GM10847 (cell line): ENCODE measurements around the gene JMJD8.

Source experiments
- POLR2A ChIP-seq: IDR thresholded peaks from 2 replicates; pipeline ENCODE4 v1.6.1; 2011; ENCODE audit not compliant: insufficient read length; ENCODE audit errors: extremely low read depth

The JMJD8 gene

GRCh38 chr16:715477-716199 is 31.5 kb upstream of the JMJD8 start:
- no peak for TF ChIP-seq POLR2A

GRCh38 chr16:714558-715476 is 30.7 kb upstream of the JMJD8 start, which contains the start of gene METRN:
METRN (plus strand) TSS chr16:715118; CDS start chr16:715290, 172 bp downstream.
- TF ChIP-seq POLR2A: no peak

GRCh38 chr16:714079-714478 is 29.9 kb upstream of the JMJD8 start:
- TF ChIP-seq POLR2A: no peak

GRCh38 chr16:711548-712320 is 27.6 kb upstream of the JMJD8 start:
- TF ChIP-seq POLR2A: no peak

- TF ChIP-seq POLR2A: no peak
Measured at GRCh38 chr16:711084-711483, 26.9 kb upstream of the JMJD8 start.

GRCh38 chr16:710500-711075 is 26.5 kb upstream of the JMJD8 start:
- no peak for TF ChIP-seq POLR2A

- TF ChIP-seq POLR2A: no peak
Measured at GRCh38 chr16:709566-710499, 25.7 kb upstream of the JMJD8 start.

- no peak for TF ChIP-seq POLR2A
Measured at GRCh38 chr16:708959-709358, 24.8 kb upstream of the JMJD8 start.

GRCh38 chr16:708019-708418 is 23.9 kb upstream of the JMJD8 start:
- no peak for TF ChIP-seq POLR2A

GRCh38 chr16:707062-707538 is 23.0 kb upstream of the JMJD8 start:
- no peak for TF ChIP-seq POLR2A

GRCh38 chr16:706189-707061 is 22.3 kb upstream of the JMJD8 start:
- TF ChIP-seq POLR2A: no peak

GRCh38 chr16:705431-706188 is 21.5 kb upstream of the JMJD8 start, which contains the start of gene FBXL16:
FBXL16 (minus strand) TSS chr16:705801; CDS start chr16:697405, 8,396 bp downstream.
- no peak for TF ChIP-seq POLR2A
